Fibroblast of lung (primary cell): ENCODE measurements around the gene G6PC3.

ENCODE experiments used
- CTCF ChIP-seq, 2 donors: IDR thresholded peaks in 1 of 2; conservative IDR thresholded peaks in 1 of 2; 1 replicate in 1 of 2; 2 replicates in 1 of 2; pipeline ENCODE4 v1.5.1; 2011 to 2012; ENCODE audit warnings: low read length in 2 of 2, control low read depth in 1 of 2, inconsistent platforms in 1 of 2, low read depth in 1 of 2, mild to moderate bottlenecking in 1 of 2
- EZH2 ChIP-seq: IDR thresholded peaks from 2 replicates; pipeline ENCODE4 v1.5.1; 2012; ENCODE audit warnings: low read length, control low read depth, mild to moderate bottlenecking; ENCODE audit errors: missing control alignments

- TF ChIP-seq CTCF (conservative IDR thresholded peaks at IDR 0.05 in 1 of 2, IDR thresholded peaks at IDR 0.05 in 1 of 2; ENCODE audit: low read depth in 1 of 2, low read length in 2 of 2) = no peak
- TF ChIP-seq EZH2 = no peak
These were observed 25.0 kb upstream of the G6PC3 start for GRCh38 chr17:44045486-44045885.
